ENCODE data around the gene NOS3. TPM values are rescaled to one million over a fixed set of nuclear protein-coding genes. Genes with fewer than 3 reads are reported as not detected.

Gene NOS3
- total RNA-seq, 1 donor from 2014 or later = 0.74 TPM

- TF ChIP-seq, protein P1, sequence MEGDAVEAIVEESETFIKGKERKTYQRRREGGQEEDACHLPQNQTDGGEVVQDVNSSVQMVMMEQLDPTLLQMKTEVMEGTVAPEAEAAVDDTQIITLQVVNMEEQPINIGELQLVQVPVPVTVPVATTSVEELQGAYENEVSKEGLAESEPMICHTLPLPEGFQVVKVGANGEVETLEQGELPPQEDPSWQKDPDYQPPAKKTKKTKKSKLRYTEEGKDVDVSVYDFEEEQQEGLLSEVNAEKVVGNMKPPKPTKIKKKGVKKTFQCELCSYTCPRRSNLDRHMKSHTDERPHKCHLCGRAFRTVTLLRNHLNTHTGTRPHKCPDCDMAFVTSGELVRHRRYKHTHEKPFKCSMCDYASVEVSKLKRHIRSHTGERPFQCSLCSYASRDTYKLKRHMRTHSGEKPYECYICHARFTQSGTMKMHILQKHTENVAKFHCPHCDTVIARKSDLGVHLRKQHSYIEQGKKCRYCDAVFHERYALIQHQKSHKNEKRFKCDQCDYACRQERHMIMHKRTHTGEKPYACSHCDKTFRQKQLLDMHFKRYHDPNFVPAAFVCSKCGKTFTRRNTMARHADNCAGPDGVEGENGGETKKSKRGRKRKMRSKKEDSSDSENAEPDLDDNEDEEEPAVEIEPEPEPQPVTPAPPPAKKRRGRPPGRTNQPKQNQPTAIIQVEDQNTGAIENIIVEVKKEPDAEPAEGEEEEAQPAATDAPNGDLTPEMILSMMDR (IDR thresholded peaks at IDR 0.05; ENCODE audit: unreplicated experiment) = no peak
- H3K27me3 Mint-ChIP-seq = peaks cover 53% of the 10 kb centered on the region
- H3K4me3 Mint-ChIP-seq (ENCODE audit: low read depth) = no peak overlapping the region
- peak overlapping the region; percentile 41 for H3K27ac Mint-ChIP-seq
- H3K9me3 Mint-ChIP-seq (ENCODE audit: low read depth) = no peaks in the 10 kb centered on the region
- no peaks in the 10 kb centered on the region for H3K36me3 Mint-ChIP-seq (ENCODE audit: insufficient read depth)
- H3K4me1 Mint-ChIP-seq (ENCODE audit: low read depth) = peaks cover 21% of the 10 kb centered on the region
- DNase-seq (ENCODE audit: low spot score, unreplicated experiment) = no peak
Observed at GRCh38 chr7:150969475-150969874, 21.3 kb upstream of the NOS3 start.

DNA sequence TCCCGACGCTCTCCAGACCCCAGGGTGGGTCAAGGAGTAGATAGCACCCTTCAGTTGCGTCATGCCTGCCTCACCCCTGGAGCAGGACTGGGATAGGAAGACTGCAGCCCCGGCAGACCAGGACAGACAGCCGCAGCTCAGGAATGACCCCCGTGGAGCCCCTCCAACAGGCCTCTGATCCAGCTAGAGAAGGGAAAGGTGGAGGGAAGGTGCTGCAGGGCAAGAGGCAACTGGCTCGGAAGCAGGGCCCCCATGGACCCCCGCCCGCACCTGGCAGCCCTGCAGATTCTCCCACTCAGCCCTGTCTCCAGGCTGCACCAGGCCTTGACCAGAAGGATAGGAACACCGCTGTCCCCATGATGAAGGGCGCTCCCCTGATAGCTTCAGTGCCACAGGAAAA lies 20.4 kb upstream of the NOS3 start:
- H3K9me3 Mint-ChIP-seq (ENCODE audit: low read depth) = no peaks in the 10 kb centered on the region
- peaks cover 55% of the 10 kb centered on the region for H3K27me3 Mint-ChIP-seq
- no peak overlapping the region for H3K4me3 Mint-ChIP-seq (ENCODE audit: low read depth)
- TF ChIP-seq, protein P1 (IDR thresholded peaks at IDR 0.05; ENCODE audit: unreplicated experiment) = no peak
- no peak for DNase-seq (ENCODE audit: low spot score, unreplicated experiment)
- peak overlapping the region; percentile 73 for H3K27ac Mint-ChIP-seq
- H3K36me3 Mint-ChIP-seq (ENCODE audit: insufficient read depth) = no peaks in the 10 kb centered on the region
- H3K4me1 Mint-ChIP-seq (ENCODE audit: low read depth) = peaks cover 23% of the 10 kb centered on the region

- no peak for DNase-seq (ENCODE audit: low spot score, unreplicated experiment)
- H3K27ac Mint-ChIP-seq = no peak overlapping the region
Observed at GRCh38 chr7:150971242-150972022, 19.4 kb upstream of the NOS3 start.

DNA sequence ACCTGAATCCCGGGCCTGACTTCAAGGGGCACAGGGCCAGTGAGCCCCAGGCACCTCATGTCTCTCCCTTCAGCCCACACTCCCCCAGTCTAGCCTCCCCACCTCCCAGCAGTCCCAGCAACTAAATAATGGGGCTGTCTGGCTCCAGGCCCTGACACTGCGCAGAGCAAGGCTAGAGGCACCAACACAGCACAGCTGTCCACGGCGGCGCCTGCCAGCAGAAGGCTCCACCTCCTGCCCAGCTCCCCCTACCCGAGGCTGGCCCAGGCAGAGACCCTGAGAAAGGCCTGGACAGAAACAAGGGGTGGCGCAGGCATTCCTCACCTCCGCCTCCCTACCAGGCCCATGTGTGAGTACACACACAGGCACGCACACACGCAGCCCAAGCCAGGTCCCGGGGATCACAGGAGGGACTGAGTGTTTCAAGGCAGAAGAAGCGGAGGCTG lies 18.8 kb upstream of the NOS3 start:
- Mint-ChIP-seq H3K36me3 (ENCODE audit: insufficient read depth) (no peaks in the 10 kb centered on the region), H3K9me3 (ENCODE audit: low read depth) (no peaks in the 10 kb centered on the region), H3K4me3 (ENCODE audit: low read depth) (no peak overlapping the region), H3K27ac (no peak overlapping the region), H3K27me3 (peaks cover 62% of the 10 kb centered on the region), H3K4me1 (ENCODE audit: low read depth) (peaks cover 26% of the 10 kb centered on the region)
- DNase-seq (ENCODE audit: low spot score, unreplicated experiment) = no peak
- TF ChIP-seq, protein P1 (IDR thresholded peaks at IDR 0.05; ENCODE audit: unreplicated experiment) = no peak

More at GRCh38 chr7:150971242-150972022, 19.4 kb upstream of the NOS3 start:
- TF ChIP-seq, protein P1 (IDR thresholded peaks at IDR 0.05; ENCODE audit: unreplicated experiment) = no peak
- Mint-ChIP-seq H3K4me1 (ENCODE audit: low read depth) (peaks cover 23% of the 10 kb centered on the region), H3K9me3 (ENCODE audit: low read depth) (no peaks in the 10 kb centered on the region), H3K36me3 (ENCODE audit: insufficient read depth) (no peaks in the 10 kb centered on the region), H3K4me3 (ENCODE audit: low read depth) (no peak overlapping the region), H3K27me3 (peaks cover 60% of the 10 kb centered on the region)

DNA sequence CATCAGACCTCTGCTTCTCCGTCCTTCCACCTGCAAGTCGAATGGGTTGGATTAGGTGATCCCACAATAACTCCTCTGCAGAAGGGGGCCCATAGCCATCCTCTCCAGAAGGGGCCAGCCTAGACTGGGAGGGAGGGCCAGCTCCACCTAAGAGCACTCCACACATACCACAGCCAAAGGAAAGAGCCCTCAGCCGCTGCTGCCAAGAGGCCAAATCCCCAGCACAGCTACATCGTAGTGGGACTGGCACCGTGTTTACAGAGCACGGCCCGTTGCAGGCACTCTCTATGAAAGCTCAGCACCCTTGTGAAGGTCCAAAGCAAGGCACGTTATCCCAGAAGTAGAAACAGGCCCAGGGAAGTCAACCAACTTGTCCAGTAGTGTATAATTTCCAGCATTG lies 18.1 kb upstream of the NOS3 start:
- H3K4me3 Mint-ChIP-seq (ENCODE audit: low read depth) = no peak overlapping the region
- TF ChIP-seq, protein P1 (IDR thresholded peaks at IDR 0.05; ENCODE audit: unreplicated experiment) = no peak
- no peaks in the 10 kb centered on the region for H3K9me3 Mint-ChIP-seq (ENCODE audit: low read depth)
- H3K27me3 Mint-ChIP-seq = peaks cover 60% of the 10 kb centered on the region
- no peak for DNase-seq (ENCODE audit: low spot score, unreplicated experiment)
- H3K36me3 Mint-ChIP-seq (ENCODE audit: insufficient read depth) = no peaks in the 10 kb centered on the region
- no peak overlapping the region for H3K27ac Mint-ChIP-seq
- peaks cover 30% of the 10 kb centered on the region for H3K4me1 Mint-ChIP-seq (ENCODE audit: low read depth)
